GM19397 (cell line): ENCODE measurements around the gene ZNF80.
A peak's percentile ranks its signal among the peaks of the same experiment; 100 is the strongest.
"Not testable (repeated sequence)": the region's sequence is repeated elsewhere in the genome, so short reads cannot be mapped to it uniquely, and the experiment has no call there.

ENCODE experiments used
- ATAC-seq: cut with Tn5 transposase; IDR thresholded peaks from one replicate; pipeline ENCODE4 v1.9.1; 2021; ENCODE audit warnings: mild to moderate bottlenecking, moderate library complexity; ENCODE audit not compliant: unreplicated experiment

ZNF80 gene

GRCh38 chr3:114237478-114237877, at the start of gene ZNF80:
Gene ZNF80 (minus strand): TSS chr3:114237578. CDS start chr3:114237074, 504 bp downstream.
- ATAC-seq = not testable (repeated sequence)

- no peak for ATAC-seq
These were observed 48.9 kb upstream of the ZNF80 start for GRCh38 chr3:114286266-114286665.

GRCh38 chr3:114285648-114286230, 48.4 kb upstream of the ZNF80 start:
- ATAC-seq = no peak

- ATAC-seq = no peak
These were observed 47.3 kb upstream of the ZNF80 start for GRCh38 chr3:114284644-114285043.

DNA sequence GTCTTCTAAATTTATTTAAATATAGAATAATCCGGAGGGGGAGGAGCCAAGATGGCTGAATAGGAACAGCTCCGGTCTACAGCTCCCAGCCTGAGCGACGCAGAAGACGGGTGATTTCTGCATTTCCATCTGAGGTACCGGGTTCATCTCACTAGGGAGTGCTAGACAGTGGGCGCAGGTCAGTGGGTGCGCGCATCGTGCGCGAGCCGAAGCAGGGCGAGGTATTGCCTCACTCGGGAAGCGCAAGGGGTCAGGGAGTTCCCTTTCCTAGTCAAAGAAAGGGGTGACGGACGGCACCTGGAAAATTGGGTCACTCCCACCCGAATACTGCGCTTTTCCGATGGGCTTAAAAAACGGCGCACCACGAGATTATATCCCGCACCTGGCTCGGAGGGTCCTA, 39.5 kb upstream of the ZNF80 start:
- ATAC-seq = not testable (repeated sequence)

DNA sequence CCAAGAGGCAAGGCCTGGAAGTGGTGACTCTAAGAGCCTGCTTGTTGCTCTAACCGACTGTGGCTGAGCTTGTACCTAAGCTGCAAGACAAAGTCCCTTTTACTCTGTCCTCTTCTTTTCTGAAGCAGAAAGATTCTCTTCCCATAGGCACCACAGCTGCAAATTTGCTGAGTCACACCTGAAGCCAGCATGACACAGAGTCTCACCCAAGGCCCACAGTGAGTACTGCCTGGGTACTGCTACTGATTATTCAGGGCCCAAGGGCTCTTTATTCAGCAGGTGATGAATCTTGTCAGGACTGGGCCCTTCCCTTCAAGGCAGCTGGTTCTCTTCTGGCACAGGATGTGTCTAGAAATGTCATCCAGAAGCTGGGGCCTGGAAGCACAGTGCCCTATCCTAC, 37.6 kb upstream of the ZNF80 start:
- ATAC-seq = no peak

DNA sequence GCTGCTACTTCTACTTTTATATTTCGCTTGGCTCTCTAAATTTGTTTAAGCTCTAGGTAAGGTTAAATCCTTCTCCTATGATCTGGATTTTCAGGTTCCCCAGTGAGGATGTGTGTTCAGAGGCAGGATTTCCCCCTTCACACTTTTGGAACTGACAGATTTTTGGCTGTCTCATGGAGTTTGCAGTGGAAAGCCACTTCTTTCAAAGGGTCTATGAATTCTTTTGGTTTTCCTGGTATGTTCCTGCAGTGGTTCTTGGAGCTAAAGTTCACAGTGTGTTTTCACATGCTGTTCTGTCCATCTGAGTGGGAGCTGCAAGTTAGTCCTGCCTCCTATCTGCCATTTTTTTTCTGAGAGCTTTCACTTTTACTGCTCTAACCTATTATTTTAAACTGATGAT, 34.9 kb upstream of the ZNF80 start:
- ATAC-seq = no peak

DNA sequence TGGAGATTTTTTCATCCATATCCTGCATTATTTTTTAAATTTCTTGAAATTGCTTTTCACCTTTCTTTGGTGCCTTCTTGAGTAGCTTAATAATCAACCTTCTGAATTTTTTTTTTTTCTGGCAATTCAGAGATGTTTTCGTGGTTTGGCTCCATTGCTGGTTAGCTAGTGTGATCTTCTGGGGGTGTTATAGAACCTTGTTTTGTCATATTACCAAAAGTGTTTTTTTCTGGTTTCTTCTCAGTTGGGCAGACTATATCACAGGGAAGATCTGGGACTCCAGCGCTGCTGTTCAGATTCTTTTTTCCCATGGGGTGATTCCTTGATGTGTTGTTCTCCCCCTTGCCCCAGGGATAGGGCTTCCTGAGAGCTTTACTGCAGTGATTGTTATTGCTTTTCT, 32.6 kb upstream of the ZNF80 start:
- ATAC-seq = no peak

DNA sequence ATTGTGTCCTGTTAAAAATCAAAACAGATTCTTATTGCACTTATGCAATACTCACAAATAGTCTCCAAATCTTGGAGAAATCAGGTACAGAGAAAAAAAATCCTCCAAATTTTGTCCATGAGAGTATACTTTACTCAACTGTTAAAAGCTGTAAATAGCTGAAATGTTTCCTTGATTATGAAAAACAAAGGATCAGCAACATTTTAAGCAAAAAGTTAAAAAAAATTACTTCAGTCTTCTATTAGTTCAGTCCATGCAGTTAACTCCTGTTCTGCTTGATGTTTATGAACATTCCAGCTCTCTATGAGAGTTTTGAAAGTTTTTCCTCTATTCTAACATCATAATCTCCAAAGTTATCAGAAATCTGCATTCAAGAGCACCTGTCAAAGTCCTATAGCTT, 22.8 kb upstream of the ZNF80 start:
- ATAC-seq = no peak

DNA sequence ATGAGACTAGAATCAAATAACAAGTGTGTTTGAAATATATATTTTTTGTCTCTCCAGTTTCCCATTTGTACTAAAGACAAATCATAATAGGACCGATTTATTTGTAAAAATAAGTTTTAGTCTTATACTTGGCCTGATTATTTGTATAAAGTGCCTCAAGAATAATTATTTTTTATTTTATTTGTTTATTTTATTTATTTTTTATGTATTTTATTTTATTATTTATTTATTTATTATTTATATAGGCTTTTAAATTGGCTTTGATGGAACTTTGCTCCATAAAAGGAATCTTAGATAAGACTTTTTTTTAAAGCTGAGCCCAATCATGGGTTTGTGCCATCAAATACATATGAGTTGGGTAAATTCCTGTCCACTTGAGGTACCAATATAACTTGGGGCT, 22.2 kb upstream of the ZNF80 start:
- no peak for ATAC-seq

DNA sequence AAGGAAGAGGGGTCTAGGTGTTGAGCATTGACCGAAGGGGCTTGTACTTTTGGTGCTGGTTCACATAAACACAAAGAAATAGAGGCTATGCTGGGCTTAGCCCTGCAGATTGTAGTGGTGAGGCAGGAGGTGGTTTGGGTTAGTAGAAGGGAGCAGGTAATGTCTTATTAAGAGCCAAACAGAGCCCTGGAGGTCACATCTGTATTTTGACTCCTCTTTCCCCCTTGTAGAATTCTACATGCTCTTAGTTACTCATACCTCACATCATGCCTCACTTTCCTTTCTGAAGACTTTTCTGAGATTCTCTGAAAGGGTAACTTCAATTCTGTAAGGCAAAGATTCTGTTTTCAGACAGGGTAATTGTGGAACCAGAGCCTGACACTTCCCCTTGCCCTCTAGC, 16.1 kb upstream of the ZNF80 start:
- no peak for ATAC-seq

- no peak for ATAC-seq
These were observed 15.6 kb upstream of the ZNF80 start for GRCh38 chr3:114252954-114253353.

- no peak for ATAC-seq
These were observed 5.6 kb upstream of the ZNF80 start for GRCh38 chr3:114242947-114243346.

DNA sequence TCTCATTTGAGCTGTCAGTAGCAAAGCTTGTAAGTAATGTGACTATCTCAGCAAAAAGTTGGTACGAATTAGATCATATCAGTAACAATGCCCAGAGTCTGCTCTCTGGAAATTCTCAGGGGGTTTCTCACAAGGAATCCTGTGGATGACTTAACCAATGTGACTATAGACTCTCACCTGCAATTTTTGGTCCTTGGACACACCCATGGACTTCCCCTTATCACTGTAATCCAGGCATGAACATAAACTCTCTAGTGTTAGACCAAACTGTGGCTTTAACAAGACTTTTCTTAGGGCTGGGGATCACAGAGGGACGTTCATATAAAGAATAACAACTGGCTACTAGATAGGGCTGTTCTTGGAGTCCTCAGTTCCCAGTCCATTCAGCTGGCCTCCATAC, 3.9 kb upstream of the ZNF80 start:
- no peak for ATAC-seq

DNA sequence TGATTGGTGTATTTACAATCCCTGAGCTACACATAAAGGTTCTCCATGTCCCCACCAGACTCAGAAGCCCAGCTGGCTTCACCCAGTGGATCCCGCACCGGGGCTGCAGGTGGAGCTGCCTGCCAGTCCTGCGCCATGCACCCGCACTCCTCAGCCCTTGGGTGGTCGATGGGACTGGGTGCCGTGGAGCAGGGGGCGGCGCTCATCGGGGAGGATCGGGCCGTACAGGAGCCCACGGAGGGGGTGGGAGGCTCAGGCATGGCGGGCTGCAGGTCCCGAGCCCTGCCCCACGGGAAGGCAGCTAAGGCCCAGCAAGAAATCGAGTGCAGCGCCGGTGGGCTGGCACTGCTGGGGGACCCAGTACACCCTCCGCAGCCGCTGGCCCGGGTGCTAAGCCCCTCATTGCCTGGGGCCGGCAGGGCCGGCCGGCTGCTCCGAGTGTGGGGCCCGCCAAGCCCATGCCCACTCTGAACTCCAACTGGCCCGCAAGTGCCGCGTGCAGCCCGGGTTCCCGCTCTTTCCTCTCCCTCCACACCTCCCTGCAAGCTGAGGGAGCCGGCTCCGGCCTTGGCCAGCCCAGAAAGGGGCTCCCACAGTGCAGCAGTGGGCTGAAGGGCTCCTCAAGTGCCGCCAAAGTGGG, 888 bp upstream of the ZNF80 start:
- not testable (repeated sequence) for ATAC-seq

DNA sequence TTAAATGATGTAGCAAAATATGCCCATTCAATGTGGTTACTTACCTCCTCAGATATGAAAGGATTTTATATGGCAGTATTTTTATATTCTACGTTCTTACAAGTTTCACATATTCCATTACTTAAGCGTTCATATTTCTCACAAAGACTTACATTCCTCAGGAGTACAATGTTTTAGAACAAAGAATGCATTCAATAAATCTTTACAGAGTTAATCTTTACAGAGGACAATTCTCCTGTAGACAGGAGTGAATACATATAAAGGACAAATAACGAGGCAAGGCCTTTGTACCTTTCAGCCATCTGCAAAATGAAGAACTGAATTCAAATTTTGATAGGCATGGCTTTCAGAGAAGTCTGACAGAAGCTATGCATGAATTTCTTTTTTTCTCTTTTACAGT, 1.9 kb downstream of the ZNF80 start:
- no peak for ATAC-seq

- ATAC-seq = no peak
These were observed 2.6 kb downstream of the ZNF80 start for GRCh38 chr3:114234745-114235144.

- ATAC-seq = no peak
These were observed 5.8 kb downstream of the ZNF80 start for GRCh38 chr3:114231616-114232015.

DNA sequence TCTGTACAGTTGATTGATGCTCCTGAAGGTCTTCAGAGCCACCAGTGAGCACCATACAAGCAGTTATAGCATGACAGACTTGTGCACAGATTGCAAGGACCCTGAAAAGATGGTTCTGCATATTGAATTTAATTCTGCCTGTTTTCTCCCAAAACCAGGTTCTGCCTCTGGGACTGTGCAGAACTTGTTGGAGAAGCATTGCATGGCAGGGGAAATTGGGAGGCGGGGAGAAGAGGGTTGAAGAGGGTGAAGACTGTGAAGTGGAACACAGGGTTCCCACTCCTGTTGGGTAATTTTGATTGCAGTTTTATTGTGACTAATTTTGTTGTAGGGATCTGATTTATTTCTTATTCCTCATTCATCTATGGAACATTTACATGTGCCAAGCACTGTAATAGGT, 10.3 kb downstream of the ZNF80 start:
- no peak for ATAC-seq

DNA sequence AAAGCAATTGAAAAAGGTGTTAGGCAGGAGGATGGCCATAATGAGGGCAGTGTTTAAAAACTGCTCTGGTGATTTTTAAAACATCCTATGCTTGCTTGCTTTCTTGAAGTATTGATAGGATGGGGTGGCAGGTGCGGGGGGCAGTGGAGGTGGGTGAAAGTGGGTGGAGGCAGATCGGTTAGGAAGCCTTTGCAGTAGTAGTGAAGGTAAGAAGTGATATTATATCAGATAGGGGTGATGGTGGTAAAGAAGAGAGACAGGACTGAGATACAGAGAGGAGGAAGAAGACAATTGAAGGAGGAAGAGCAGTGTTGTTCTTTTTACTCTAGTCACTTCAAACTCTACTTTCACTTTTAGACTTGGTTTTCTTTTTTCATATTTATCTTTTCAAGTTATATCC, 11.1 kb downstream of the ZNF80 start:
- ATAC-seq = no peak

DNA sequence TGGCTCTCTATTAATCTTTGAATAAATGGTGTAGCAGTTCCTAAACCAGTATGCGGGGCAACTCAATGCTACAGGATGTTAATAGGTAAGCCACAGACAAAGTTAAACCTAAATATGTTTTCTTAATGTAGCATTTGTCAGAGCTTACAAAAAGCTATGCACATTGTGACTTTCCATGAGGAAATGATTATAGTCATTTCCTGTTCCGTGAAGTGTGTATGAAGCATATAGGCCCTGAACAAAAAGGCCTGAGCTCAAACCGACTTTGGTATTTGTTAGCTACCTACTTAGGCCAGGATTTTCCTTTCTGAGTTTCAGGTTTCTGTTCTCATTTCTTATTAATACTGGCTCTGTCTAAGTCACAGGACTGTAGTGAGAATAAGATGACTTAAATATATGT, 14.2 kb downstream of the ZNF80 start:
- peak; percentile 77 for ATAC-seq

DNA sequence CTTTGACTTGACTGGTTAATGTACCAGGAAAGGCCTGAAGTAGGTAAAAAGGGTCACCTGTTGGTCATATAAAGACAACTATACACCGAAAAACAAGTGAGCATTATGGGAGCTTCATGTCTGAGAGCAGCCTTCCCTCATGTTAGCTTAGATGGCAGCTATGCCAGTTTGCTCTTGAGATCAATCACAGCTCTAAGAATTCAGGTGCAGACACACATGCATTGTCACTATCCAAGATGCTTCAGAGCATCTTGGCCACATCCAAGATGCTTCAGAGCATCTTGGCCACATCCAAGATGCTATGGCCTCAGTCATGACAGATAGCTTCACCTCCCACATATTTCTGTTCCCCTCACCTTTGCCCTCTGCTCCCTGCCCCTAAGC, 15.5 kb downstream of the ZNF80 start:
- no peak for ATAC-seq
